Activated CD4-positive, CD25-positive, alpha-beta regulatory T cell (primary cell): Measurements from ENCODE around the gene ZNF416.

Experiments
- DNase-seq, 4 experiments: peaks; one replicate each; lab custom pipeline; 2025; lab: John Stamatoyannopoulos, UW

The ZNF416 gene

DNA sequence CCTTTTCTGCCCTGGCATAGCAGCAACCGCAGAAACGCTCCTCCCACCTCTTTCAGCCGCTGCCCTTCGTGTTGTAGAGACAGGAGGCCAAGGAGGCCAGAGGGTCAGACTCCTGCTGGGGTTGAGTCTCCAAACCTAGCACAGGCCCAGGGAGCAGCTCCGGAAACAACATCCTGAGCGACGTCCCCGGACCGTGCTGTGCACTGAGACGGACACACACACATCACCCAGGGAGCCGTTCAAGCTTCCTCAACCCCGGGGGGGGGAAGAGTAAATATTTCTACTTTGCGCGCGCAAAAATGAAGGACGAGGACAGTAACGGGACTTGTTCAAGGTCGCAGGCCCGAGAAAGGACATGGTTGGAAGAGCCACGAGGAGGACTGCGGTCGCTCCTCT, 19.7 kb downstream of the ZNF416 start:
- peak in 1 of 4 experiments; percentile 2 for DNase-seq

DNA sequence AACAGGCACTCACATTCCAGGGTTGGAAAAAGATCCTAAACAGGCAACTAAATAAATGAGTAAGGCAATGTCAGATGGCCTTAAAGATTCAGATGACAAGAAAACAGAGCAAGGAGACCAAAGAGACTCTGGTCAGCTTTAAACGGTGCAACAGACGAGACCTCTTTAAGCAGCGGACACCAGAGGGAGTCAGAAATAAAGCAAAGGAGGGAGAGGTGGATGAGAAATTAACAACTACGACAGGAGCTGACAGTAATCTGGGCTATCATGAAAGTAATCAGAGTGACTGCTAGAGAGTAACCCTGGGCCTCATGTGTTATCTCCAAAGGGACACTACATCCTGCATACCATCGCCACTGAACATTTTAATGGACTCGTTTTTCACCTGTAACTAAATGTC, 20.2 kb downstream of the ZNF416 start:
- no peak for DNase-seq

DNA sequence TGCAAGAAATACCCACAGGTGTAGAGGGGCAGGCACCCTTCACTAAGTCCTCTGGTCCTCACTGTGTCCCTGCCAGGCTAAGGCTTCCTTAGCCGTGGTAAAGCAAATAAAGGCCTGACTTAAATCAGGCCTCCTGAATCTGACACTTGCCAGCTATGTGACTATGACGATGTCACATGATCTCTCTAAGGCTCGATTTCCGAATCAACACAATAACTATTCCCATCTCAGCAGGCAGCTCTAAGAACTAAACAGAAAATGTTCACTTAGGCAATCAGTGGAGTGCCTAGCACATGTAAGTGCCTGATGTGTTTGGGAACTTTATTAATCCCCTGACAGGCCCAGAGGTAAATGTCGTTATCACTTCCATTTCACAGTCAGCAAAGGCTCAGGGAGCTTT, 21.1 kb downstream of the ZNF416 start:
- DNase-seq: no peak

GRCh38 chr19:57552432-57552831, 26.3 kb downstream of the ZNF416 start:
- DNase-seq: no peak

DNA sequence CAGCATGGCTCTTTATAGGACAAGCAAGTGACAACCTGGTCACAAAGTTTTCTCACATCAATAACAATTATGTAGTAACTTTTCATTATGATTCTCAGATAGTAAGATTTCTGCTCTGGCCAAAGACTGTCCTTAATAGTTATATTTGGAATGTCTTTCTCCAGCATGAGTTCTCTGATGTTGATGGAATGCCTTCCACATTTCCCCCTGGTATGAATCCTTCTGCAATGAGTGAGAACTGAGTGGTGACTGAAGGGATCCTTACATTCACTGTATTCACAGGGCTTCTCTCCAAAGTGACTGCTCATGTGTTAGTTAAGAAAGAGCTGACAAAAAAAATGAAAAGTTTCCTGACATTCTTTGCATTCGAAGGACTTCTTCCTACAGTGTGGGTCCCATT, 32.2 kb downstream of the ZNF416 start:
- DNase-seq: no peak

GRCh38 chr19:57537953-57538547, 40.7 kb downstream of the ZNF416 start:
- DNase-seq: no peak

GRCh38 chr19:57527136-57527881, 51.4 kb downstream of the ZNF416 start, which contains the start of gene ZNF549:
TSS of gene ZNF549 (plus strand) at chr19:57527356. CDS start at chr19:57527574, 218 bp downstream.
- DNase-seq: peak; percentile 71 to 80 (median 73)
